Caki2 (cell line): Measurements from ENCODE around the gene SMYD3. TPM values are rescaled to one million over a fixed set of nuclear protein-coding genes. Genes with fewer than 3 reads are reported as not detected.
"Not testable (repeated sequence)": the region's sequence is repeated elsewhere in the genome, so short reads cannot be mapped to it uniquely, and the experiment has no call there.

Source experiments
- DNase-seq: peaks from one replicate; pipeline ENCODE4 v3.0.0-alpha.2; 2015; ENCODE audit warnings: low read depth
- in situ Hi-C: cut with HindIII; loops from 2 replicates; pipeline ENCODE4 v1.10.0; 2016; ENCODE audit warnings: low sequenced_read_pairs, low pct_unique_long_range_greater_than_20kb, mixed read lengths
- total RNA-seq: library from RNA; depleted of rRNA; stranded (reverse); fragments of >200 nt; shearing (Covaris generic); gene quantifications from 2 replicates; pipeline ENCODE4 v1.2.3, GENCODE V29; 2014; ENCODE audit warnings: low replicate concordance

SMYD3 gene
- total RNA-seq, 1 experiment from 2014 or later = 47.7 TPM

- in situ Hi-C loops = no loop called here
- DNase-seq = no peak
Measured at GRCh38 chr1:245776694-245777332, 730.3 kb downstream of the SMYD3 start.

DNA sequence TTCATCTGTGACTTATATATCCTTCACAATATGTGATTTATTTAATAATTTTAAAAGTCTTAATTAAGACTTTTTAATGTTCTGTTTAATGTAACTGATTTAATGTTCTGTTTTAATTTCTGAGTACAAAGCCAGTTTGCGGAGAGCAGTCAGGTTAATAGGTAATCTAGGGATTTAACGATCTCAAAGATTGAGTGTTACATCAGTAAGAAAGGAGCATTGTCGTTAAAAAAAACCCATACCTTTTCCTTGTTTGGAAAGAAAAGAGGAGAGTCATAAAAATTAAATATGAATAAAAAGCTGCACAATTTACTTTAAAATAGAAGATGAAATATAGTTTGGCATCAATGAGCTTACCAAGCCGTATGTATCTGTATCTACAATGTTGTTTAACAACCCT lies 730.9 kb downstream of the SMYD3 start:
- DNase-seq = no peak
- in situ Hi-C loops = no loop called here

DNA sequence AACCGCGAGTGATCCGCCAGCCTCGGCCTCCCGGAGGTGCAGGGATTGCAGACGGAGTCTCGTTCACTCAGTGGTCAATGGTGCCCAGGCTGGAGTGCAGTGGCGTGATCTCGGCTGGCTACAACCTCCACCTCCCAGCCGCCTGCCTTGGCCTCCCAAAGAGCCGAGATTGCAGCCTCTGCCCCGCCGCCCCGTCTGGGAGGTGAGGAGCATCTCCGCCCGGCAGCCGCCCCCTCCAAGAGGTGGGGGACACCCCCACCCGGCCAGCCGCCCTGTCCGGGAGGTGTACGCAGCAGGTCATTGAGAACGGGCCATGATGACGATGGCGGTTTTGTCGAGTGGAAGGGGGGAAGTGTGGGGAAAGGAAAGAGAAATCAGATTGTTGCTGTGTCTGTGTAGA lies 732.1 kb downstream of the SMYD3 start:
- in situ Hi-C loops, DNase-seq: not testable (repeated sequence)

DNA sequence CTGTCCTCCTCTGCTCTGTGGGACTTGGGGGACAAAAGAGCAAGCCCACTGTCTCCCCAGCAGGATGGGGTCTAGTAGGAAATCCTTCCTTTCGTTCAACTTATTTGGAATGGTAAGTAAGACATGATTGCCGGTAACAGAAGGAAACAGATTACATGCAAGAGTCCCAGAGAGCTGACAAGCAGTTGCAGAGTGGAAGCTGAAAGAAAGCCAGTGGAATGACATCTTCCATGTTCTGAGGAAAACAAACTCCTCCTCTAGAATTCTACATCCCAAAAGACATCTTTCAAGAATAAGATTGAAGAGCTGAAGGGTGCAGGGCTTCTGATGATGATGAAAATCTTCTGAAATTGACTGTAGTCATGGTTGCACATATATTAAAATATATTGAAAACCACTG lies 732.9 kb downstream of the SMYD3 start:
- in situ Hi-C loops = no loop called here
- DNase-seq = no peak

DNA sequence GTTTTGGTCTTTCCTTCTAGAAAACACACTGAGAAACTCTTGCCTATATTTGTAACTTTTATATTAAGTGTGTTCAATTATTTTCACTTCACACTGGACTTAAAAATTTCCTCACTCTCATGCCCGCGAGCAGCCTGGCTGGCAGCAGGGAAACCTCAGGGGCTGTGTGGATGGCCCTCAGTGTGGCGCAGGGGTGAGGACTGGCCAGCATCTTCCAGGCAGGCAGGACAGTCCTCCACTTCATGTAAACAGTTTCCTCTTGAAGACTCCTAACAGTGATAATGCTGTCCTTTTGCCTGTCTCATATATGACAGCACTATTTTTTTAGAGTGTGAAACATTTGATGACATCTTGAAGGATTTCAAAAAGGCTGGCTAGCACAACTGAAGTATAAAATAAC lies 733.7 kb downstream of the SMYD3 start:
- DNase-seq = no peak
- in situ Hi-C loops = no loop called here

- in situ Hi-C loops = no loop called here
- no peak for DNase-seq
Measured at GRCh38 chr1:245772739-245773138, 734.3 kb downstream of the SMYD3 start.

- DNase-seq = no peak
- in situ Hi-C loops = no loop called here
Measured at GRCh38 chr1:245772325-245772724, 734.8 kb downstream of the SMYD3 start.

DNA sequence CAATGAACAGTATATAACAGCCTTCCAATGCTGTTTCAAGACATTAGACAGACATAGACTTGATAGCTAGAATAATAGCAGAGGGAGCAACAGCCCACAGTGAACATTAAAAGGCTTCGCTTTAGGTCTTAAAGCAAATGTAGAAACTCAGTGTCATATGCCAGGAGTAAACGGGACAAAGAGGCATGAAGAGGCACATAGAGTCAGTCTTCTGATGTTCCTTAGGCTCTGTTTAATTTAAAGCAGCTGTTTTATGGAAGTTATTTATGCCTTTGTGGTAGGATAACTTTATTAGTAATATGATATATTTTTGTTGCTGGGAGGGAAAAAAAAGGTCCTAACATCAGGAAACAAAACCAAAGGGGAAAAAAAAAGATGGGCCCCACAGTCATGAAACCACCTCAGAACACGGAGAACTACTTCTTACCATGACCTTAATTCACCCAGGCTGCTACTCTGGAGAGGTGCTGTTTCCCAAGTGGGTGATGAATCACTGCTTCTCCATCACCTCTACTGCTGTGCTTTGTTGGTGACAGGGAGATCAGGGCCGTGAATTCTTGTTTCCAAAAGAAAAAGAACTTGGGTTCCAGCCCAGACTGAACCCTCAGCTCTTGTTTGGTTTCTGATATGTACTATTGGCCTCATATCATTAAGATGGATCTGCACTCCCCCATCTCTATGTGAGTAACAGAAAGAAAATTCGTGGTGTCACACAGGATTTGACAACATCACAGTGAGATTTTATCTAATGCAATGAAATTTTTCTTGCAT lies 735.4 kb downstream of the SMYD3 start:
- in situ Hi-C loops = no loop called here
- DNase-seq = no peak

DNA sequence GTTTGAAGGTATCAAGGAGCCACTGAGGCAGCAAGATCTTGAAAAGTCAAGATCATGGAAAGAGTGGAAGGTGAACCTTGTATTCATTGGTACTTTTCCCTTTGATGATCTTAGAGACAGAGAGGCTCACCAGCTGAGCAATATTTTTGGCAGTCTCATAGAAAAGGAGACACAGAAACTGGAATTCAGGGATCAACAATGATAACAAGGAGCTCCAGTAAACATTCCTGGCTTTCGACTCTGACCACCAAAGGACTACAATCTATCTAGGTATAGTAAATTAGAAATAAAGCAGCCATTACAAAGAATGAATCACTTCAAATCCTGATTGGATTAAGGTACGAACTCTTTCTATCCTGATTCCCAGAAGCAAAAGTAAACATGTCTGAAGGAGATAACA lies 736.9 kb downstream of the SMYD3 start:
- no peak for DNase-seq
- in situ Hi-C loops = no loop called here

- DNase-seq = no peak
- in situ Hi-C loops = no loop called here
Measured at GRCh38 chr1:245768596-245768995, 738.5 kb downstream of the SMYD3 start.

GRCh38 chr1:245765230-245766000 lies 741.7 kb downstream of the SMYD3 start:
- in situ Hi-C loops = no loop called here
- peak; percentile 82 for DNase-seq

DNA sequence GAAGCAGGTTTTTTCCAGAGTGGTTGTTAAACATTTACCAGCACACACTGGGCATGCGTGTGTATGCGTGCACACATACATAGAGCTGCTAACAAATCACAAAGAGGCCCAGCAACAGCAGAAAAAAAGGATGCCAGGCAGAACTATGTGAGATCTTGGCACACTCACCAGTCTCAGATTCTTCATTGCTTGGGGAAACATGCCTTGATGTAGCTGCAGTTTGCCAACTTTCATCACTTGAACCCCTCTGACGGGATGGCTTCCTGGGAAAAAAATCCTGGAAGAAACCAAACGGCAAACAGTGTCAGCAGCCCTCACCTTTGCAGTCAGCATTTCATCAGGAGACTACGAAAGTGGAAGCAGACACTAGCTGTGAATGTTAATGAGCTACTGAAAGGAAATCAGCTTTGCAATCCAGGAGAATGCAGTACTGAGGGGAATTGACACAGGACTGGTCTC lies 743.2 kb downstream of the SMYD3 start:
- no peak for DNase-seq
- in situ Hi-C loops = no loop called here

DNA sequence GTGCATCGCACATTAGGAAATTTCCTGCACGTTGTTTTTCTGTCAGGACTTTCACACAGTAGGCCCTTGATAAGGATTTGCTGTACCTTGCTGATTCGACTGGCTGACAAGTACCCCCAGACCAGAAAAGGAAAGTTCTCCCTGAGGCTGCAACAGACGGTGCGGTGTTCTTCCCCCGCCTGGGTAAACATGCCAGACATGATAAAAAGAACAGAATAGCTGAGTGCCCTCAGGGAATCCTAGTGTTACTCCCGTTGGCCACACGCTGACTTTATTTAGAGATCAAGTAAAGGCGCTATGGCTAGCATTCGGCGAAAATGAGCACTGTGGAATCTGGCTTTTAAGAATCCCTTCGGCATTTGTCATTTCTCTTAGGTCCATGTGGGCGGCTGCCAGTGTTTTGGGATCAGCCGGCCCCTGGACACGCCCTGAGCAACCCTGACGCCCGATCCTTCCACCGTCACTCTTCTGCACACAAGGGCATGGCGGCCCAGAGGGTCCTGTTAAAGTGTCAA lies 744.6 kb downstream of the SMYD3 start:
- no peak for DNase-seq
- in situ Hi-C loops = no loop called here

- in situ Hi-C loops = no loop called here
- DNase-seq = no peak
Measured at GRCh38 chr1:245760301-245760700, 746.8 kb downstream of the SMYD3 start.

DNA sequence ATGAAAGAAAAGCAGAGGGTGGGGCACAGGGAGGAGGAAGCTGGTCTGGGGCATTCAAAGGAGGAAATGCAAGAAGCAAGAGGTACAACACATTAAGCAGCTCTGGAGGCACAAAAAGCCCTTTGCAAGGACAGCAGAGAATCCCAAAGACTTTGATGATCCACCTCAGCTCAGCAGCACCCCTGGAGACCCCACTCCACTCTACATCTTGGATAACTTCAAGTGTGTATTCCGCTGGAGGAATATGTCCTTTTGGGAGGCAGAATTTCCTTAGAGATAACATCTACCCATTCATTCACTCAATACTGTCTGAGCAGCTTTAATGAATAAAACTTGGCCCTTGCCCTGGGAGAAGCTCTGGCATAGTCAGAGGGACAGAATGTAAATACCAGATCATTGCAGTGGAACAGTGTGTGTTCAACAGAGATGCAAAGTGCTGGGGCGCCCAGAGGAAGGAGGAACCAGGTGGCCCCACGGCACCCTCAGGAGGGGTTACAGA lies 752.6 kb downstream of the SMYD3 start:
- no peak for DNase-seq
- in situ Hi-C loops = no loop called here

DNA sequence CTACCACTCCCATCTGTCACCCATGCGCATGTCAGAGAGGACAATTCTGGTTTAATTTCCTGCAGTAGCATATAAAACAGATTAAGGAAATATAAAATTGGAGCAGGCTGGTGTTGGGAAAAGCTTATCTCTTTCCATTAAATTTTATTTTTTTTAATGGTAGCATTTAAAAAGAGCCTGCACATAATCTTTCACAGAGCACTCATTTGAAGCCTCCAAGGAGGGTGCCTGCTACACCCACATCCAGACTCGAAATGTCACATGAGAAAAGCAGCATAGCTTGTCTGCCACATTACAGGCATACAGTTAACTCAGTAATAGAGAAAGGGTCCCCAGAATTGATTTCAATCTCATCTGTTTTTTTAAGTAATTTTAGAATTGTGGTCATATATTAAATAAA lies 753.3 kb downstream of the SMYD3 start:
- in situ Hi-C loops = no loop called here
- no peak for DNase-seq

GRCh38 chr1:245752561-245752960 lies 754.5 kb downstream of the SMYD3 start:
- no peak for DNase-seq
- in situ Hi-C loops = no loop called here

- DNase-seq = no peak
- in situ Hi-C loops = no loop called here
Measured at GRCh38 chr1:245751726-245752470, 755.2 kb downstream of the SMYD3 start.
